ENCODE measurements around the gene COBL. TPM values are rescaled to one million over a fixed set of nuclear protein-coding genes. Genes with fewer than 3 reads are reported as not detected.

COBL gene
- total RNA-seq, 1 experiment from 2014 or later, result 49.9 TPM

GRCh38 chr7:51023547-51023946 is 293.1 kb downstream of the COBL start:
- H3K36me3 Mint-ChIP-seq (ENCODE audit: insufficient read depth, unreplicated experiment), result peaks cover 4% of the 10 kb centered on the region
- H3K4me3 Mint-ChIP-seq (ENCODE audit: low read depth, unreplicated experiment), result no peak overlapping the region
- CTCF ChIA-PET, result no interaction called here
- DNase-seq, result no peak
- TF ChIP-seq CTCF (IDR thresholded peaks at IDR 0.05; ENCODE audit: unreplicated experiment), result no peak
- BruUV-seq (replicated peaks), result no TSS peak
- intact Hi-C loops (cut with micrococcal nuclease; ENCODE audit: unreplicated experiment), result no loop called here
- no peaks in the 10 kb centered on the region for H3K9me3 Mint-ChIP-seq (ENCODE audit: low read depth, unreplicated experiment)
- H3K27ac Mint-ChIP-seq (ENCODE audit: unreplicated experiment), result no peak overlapping the region
- H3K4me1 Mint-ChIP-seq (ENCODE audit: low read depth, unreplicated experiment), result no peaks in the 10 kb centered on the region
- H3K27me3 Mint-ChIP-seq (ENCODE audit: unreplicated experiment), result no peaks in the 10 kb centered on the region

- Mint-ChIP-seq H3K27me3 (ENCODE audit: unreplicated experiment) (no peaks in the 10 kb centered on the region), H3K27ac (ENCODE audit: unreplicated experiment) (no peak overlapping the region), H3K36me3 (ENCODE audit: insufficient read depth, unreplicated experiment) (peaks cover 8% of the 10 kb centered on the region), H3K4me1 (ENCODE audit: low read depth, unreplicated experiment) (no peaks in the 10 kb centered on the region), H3K4me3 (ENCODE audit: low read depth, unreplicated experiment) (no peak overlapping the region), H3K9me3 (ENCODE audit: low read depth, unreplicated experiment) (peaks cover 2% of the 10 kb centered on the region)
- TF ChIP-seq CTCF (IDR thresholded peaks at IDR 0.05; ENCODE audit: unreplicated experiment), result no peak
- intact Hi-C loops (cut with micrococcal nuclease; ENCODE audit: unreplicated experiment), result no loop called here
- no TSS peak for BruUV-seq (replicated peaks)
- CTCF ChIA-PET, result no interaction called here
- no peak for DNase-seq
These were observed 293.8 kb downstream of the COBL start for GRCh38 chr7:51022821-51023220.

- H3K27me3 Mint-ChIP-seq (ENCODE audit: unreplicated experiment), result no peaks in the 10 kb centered on the region
- H3K4me3 Mint-ChIP-seq (ENCODE audit: low read depth, unreplicated experiment), result no peak overlapping the region
- intact Hi-C loops (cut with micrococcal nuclease; ENCODE audit: unreplicated experiment), result no loop called here
- BruUV-seq (replicated peaks), result no TSS peak
- DNase-seq, result no peak
- H3K27ac Mint-ChIP-seq (ENCODE audit: unreplicated experiment), result no peak overlapping the region
- no peaks in the 10 kb centered on the region for H3K4me1 Mint-ChIP-seq (ENCODE audit: low read depth, unreplicated experiment)
- peaks cover 11% of the 10 kb centered on the region for H3K36me3 Mint-ChIP-seq (ENCODE audit: insufficient read depth, unreplicated experiment)
- TF ChIP-seq CTCF (IDR thresholded peaks at IDR 0.05; ENCODE audit: unreplicated experiment), result no peak
- CTCF ChIA-PET, result no interaction called here
- peaks cover 2% of the 10 kb centered on the region for H3K9me3 Mint-ChIP-seq (ENCODE audit: low read depth, unreplicated experiment)
These were observed 294.6 kb downstream of the COBL start for GRCh38 chr7:51021906-51022570.

- no TSS peak for BruUV-seq (replicated peaks)
- no peak for TF ChIP-seq CTCF (IDR thresholded peaks at IDR 0.05; ENCODE audit: unreplicated experiment)
- no peak overlapping the region for H3K4me3 Mint-ChIP-seq (ENCODE audit: low read depth, unreplicated experiment)
- H3K27me3 Mint-ChIP-seq (ENCODE audit: unreplicated experiment), result no peaks in the 10 kb centered on the region
- no peak for DNase-seq
- CTCF ChIA-PET, result no interaction called here
- H3K36me3 Mint-ChIP-seq (ENCODE audit: insufficient read depth, unreplicated experiment), result peaks cover 11% of the 10 kb centered on the region
- peaks cover 2% of the 10 kb centered on the region for H3K9me3 Mint-ChIP-seq (ENCODE audit: low read depth, unreplicated experiment)
- no peaks in the 10 kb centered on the region for H3K4me1 Mint-ChIP-seq (ENCODE audit: low read depth, unreplicated experiment)
- no peak overlapping the region for H3K27ac Mint-ChIP-seq (ENCODE audit: unreplicated experiment)
- intact Hi-C loops (cut with micrococcal nuclease; ENCODE audit: unreplicated experiment), result no loop called here
These were observed 295.7 kb downstream of the COBL start for GRCh38 chr7:51020944-51021343.

Measured in Calu3 (cell line).